Coronary artery (tissue), 2 donors: Measurements from ENCODE around the gene UGT1A10.

ENCODE experiments used
- DNase-seq: peaks from one replicate; pipeline ENCODE4 v3.0.0-alpha.2; 2017; ENCODE audit warnings: low spot score
- H3K27ac ChIP-seq, 2 donors: fragments of 200-600 bp; sonication (generic); one replicate each; pipeline ENCODE4 v1.5.1; 2016 to 2019
- H3K4me3 ChIP-seq: fragments of 200-600 bp; sonication (generic); 2 replicates; pipeline ENCODE4 v1.5.1; 2016; ENCODE audit warnings: mild to moderate bottlenecking, moderate library complexity
- CTCF ChIP-seq: fragments of 200-600 bp; sonication (generic); IDR thresholded peaks from one replicate; pipeline ENCODE4 v1.5.1; 2019; ENCODE audit warnings: antibody characterized with exemption

The UGT1A10 gene

GRCh38 chr2:233793465-233794127 is 157.3 kb downstream of the UGT1A10 start:
- DNase-seq: no peak
- Histone ChIP-seq H3K27ac (no peak overlapping the region), H3K4me3 (no peak overlapping the region)
- no peak for TF ChIP-seq CTCF

GRCh38 chr2:233794128-233794658 is 157.9 kb downstream of the UGT1A10 start:
- DNase-seq: no peak
- Histone ChIP-seq H3K4me3 (no peak overlapping the region), H3K27ac (no peak overlapping the region)
- TF ChIP-seq CTCF: no peak

DNA sequence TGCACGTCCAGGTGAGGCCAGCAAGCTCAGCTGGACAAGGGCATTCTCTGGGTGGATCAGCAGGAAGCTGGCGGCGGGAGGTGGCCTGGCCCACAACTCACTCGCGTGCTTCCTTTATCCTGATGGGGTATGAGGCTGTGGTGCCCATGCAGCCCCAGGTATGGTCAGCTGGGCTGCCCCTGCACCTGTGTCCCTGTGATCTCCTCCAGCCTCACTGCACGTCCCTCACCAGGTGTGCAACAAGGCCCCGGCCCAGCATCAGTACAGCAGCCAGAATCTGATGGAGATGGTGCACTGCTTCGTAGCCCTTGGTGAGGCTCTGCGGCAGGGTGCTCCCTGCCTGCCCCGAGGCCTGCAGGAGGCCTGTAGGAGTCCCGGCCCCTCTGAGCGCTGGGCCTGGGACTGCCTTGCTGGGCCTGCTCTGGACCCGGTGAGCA is 159.5 kb downstream of the UGT1A10 start:
- TF ChIP-seq CTCF: no peak
- peak; percentile 56 for DNase-seq
- Histone ChIP-seq H3K4me3 (no peak overlapping the region), H3K27ac (no peak overlapping the region)

- no peak for TF ChIP-seq CTCF
- Histone ChIP-seq H3K4me3 (no peak overlapping the region), H3K27ac (no peak overlapping the region)
- DNase-seq: peak; percentile 43
Measured at GRCh38 chr2:233796254-233796653, 160.0 kb downstream of the UGT1A10 start.

DNA sequence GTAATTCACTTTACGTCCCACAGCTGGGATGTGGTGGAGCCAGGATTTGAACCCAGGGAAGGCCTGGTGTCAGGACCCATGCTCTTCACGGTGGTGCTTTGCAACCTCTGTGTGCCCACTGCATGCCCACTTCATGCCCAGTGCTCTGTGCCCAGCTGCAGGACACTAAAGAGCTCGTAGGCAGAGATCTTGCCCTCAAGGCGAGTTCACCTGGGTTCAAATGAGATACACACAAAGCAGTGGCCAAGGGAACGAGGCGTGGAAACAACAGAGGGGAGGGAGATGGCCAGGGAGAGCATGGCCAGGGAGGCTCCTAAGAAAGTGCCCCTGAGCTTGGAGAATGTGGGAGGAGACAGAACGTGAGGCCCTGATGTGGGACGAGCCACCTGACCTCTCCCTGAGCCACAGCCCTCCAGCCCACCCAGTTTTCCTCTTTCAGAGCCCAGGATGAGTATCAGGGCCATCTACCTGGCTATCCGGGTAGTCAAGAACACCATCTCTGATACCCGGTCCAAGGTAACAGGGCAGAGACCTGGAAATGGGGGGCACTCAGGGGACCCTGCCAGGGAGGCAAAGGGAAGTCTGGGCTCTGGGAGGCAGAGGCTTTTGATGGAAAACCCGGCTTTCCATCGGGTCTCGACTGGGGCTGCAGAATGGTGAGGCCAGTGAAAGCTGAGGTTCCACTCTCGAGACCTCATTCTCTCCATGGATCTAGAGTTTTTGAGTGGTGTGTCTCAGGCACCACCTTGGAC is 162.3 kb downstream of the UGT1A10 start:
- no peak overlapping the region for H3K27ac ChIP-seq
- H3K4me3 ChIP-seq: no peak overlapping the region
- DNase-seq: peak; percentile 62
- TF ChIP-seq CTCF: no peak

DNA sequence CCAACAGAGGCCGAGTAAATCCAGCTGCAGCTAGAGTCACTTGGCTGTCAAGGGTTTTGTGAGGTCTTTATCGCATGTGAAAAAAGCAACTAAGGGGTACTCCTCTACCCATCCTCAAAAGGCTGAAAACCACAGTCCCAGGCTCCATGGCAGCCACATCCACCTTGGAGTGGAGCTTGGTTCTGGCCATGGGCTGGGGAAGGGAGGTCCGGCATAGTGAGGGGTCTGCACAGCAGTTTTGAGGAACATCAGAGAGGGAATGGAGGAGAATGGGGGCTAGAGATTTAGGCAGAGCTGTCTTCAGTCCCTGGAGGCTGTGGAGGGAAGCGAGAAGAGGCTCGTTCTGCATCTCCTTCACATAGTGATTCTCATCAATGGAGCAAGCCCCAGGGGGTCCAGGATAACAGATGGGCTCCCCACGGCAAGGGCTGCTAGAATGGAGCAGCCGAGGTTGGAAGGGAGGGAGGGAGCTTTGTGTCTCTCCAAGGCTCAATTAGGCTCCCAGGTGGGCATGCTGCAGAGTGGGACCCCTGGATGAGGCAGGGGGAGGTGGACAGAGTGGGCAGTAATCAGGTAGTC is 162.9 kb downstream of the UGT1A10 start:
- no peak overlapping the region for H3K4me3 ChIP-seq
- H3K27ac ChIP-seq: no peak overlapping the region
- DNase-seq: peak; percentile 55
- TF ChIP-seq CTCF: no peak
